ENCODE measurements around the gene SLC6A6.

SLC6A6 gene

DNA sequence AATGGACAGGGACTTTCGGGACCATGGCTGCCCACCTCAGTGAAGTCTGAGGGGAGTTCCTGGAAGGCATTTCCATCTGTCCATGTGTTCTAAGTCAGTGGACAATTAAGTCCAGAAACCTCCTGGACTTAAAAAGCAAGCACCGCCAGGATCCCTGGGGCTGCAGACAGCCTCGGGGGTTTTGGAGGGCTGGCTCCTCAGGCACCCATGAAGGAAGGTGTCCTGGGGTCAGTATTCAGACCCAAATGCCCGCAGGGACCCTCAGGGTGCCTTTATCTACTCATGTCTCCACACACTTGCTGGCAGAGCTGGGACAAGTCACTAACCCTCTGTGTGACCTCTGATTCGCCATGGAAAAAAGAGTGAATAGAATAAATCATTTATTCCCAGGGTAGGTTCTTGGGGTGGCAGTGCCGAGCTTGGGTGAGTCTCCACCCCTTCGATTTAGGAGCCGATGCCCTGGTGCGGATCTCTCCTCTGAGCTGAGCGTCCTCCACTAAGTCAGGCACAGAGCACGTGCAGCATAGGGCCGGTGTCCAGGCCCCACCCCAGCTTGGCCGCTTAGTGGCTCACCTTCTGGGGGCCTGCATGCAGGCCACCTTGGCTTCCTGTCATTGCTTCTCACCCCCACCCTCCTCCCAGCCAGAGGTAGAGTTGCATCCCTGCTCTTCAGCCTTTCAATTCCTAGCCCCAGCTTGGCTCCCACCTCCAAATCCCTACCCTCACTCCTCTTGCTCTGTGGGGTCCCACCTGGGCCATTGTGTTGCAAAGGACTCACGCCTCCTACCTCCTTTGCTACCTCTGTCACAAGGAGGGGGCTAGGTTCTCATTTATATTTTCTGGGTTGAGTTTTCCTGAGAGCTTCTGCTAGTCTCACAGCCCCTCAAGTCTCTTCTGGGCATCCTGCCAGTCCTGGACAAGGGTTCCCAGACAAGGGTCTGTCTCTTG, 19.9 kb downstream of the SLC6A6 start:
- no peak for DNase-seq

DNA sequence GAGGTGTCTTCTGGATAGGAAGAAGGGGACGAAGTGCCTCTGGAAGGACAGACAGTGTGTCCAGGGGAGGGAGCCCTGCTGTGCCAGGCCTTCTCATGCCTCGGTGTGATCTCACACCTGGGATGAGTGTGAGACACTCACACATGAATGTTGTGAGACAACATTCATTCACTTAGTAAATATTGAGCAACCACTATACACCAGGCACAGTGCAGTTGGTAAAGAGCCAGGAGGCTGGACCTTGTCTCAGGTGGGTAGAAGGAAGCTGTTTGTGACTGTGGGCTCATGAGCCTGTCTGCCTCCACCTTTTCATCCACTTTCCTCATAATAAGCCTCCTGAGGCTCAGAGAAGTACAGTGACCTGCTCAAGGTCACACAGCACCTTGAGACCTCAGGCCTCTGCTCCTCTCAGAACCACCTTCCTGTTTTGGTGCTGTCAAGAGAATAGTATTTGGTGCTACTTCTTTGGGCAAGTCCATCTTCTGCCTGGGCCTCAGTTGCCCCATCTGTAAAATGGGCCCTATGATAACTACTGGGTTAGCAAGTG, 20.9 kb downstream of the SLC6A6 start:
- DNase-seq: no peak

DNA sequence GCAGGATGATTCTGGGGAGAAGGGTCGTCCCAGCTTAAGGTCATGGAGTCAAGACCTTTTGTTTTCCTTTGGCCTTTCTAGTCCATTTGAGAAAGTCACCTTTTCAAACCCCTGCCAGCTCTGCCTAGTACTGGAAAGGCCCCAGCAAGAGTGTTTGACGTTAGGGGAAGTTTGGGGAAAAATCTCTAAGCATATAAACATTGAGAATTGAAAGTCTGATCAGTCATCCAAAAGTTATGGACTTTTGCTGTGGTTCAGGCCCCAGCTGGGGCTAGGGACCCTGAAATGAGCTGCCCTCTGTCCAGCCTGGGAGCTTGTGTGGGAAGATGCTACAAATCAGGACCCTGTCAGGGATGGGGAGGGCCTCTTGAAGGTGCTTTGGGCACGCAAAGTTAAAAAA, 21.6 kb downstream of the SLC6A6 start:
- DNase-seq: no peak

DNA sequence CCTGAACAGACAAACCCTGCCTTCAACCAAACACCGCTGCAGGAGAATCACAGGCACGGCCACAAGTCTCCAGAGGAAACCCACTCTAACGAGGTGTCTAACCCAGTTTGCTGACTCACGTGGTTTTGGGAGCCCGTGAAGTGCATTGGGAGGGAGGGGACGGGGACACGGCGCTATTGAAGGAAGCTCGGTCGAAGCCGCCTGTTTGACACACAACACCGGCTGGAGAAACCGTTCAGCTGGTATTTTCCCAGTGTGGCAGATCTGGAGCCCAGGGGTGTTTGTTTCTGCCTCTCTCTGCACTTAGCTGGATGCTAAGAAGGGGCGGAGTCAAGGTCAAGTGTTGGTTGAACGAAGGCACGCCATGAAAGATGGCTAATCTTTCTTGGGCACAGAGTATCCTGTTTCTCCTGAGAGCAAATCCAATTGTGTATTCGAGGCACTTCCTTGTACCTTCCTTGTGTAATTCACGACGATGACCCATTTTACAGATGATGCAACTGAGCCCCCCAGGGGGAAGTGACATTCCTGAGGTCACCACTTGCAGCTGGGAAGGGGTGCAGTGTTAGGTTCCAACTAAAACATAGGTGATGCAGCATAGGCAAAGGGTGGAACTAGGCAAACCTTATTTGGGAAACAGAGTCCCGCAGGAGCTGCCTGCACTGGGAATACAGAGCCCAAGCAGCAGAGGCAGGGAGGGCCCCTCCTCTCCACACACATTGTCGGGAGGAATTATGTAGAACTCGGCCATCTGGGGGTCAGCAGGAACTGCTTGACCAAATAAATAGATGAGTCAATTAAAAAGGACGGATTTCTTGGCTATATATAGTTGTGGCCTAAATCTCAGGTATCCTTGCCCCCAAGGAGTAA, 22.5 kb downstream of the SLC6A6 start:
- DNase-seq: peak; percentile 67 to 70

DNA sequence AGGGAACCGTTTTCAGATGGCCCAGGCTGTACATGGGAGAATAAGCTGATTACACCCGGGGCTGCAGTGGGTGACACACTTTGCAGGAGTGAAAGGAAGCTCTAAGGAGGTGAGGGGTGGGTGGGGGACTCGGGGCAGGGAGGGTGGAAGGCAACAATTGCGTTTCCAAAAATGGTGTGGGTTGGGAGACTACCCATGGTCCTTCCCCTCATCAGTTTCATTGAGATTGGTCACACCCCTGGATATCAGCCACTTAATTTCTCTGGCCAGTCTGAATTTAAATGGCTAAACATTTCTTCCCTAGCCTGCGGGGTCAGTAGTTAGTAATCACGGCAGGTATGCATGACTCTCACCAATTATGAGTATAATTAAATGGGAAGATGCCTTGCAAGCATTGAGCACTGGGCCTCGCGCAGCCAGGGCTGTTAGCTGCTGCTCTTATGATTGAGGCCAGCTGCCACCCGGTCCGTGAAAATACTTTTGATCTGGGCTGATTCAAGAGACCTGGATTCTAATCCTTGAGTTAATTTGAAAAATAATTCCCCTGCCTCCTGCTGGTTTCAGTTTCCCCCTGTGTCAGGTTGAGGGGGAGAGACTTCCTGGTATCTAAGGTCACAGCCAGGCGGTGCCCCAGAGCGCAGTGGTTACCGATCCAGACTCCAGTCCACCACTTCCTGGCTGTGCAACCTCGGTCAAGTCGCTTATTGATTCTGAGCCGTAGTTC, 23.3 kb downstream of the SLC6A6 start:
- peak; percentile 75 to 79 for DNase-seq

DNA sequence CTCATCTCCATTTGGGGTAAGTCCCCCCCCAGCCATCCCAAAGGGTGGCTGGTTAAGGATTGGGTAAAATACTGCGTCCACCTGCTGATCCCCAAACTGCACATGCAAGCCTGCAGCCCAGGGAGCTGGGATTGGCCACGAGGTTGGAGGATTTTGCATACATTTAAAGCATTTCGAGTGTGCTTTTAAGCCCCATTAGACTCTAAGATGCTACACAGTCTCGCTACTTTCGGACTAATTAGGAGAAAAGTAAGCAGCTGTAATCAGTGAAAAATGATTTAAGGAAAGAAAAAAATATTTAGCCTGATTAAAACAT, 23.9 kb downstream of the SLC6A6 start:
- no peak for DNase-seq

DNA sequence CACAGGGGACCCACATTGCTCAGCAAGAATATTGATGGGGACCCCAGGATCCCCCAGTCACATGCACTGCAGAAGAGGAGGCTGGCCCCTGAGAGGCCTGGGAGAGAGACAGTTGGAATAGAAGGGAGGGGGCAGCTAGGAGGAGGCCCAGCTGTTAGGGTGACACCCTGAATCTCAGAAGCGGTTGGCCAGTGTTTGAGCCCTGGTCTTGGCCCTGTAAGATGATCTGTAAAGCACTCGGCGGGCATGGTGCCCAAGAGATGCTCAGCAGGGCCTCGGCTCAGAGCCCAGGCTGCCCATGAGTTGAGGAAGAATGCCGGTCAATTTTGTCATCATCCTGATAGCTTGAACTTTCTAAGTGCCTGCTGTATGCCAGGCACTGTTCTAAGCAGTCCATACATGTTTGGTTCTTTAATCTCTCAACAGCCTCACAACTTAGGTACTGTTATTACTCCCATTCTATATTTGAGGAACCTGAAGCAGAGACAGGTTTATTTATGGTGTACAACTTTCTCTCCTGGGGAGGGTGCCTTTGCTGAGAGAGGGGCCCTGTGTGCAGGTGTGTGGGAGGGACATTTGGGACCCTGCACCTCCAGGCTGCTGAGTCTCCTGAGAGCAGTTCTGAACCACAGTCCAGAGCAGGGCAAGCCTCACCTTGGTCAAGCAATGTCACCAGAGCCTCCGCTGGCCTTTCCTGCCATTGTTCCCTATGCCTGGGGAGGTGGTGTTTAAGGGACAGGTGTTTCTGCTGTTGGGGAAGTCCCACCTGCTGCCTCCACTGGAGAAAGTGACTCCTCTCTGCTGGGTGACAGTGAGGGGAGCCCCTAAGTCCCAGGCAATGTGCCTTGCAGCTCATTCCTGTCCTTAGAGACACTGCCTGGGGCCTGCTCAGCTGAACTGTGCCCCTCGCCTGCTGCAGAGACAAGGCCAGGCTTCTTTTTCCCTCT, 26.0 kb downstream of the SLC6A6 start:
- no peak for DNase-seq

DNA sequence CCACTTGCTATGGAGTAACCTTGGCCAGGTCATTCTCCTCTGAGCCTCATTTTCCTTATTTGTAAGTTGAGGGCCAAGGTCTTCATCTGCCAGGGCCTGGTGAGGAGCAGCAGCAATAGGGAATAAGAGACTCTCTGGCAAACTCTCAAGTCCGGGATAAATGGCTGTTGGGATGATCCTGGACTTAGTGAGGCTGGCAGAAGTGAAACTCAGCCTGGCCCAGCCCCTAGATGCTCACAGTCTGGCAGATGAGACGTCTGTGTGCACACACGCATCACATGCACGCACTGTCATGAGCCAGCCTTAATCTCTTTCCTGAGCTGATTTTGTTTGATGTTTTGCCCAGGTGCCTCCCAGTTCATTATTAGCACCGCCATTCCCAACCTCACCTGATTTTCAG, 26.8 kb downstream of the SLC6A6 start:
- DNase-seq: peak; percentile 63 to 81

DNA sequence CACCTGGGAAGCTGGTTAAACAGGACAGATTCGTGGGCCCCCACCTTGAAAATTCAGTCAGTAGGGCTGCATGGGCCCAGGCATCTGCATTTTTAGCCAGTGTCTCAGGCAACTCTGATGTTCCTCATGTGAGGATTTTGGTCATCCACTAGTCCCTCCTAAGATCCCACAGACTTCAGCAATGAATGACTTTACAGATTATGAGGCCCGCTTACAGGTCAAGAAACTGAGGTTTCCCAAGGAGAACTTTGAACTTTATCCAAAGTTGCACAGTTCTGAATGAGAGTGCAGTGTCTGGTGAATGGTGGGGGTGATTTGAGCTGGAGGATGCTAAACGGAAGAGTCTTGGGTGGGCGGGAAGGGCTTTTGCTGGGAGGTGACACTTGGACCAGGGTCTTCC, 27.2 kb downstream of the SLC6A6 start:
- peak in 1 of 2 donors; percentile 39 for DNase-seq

DNA sequence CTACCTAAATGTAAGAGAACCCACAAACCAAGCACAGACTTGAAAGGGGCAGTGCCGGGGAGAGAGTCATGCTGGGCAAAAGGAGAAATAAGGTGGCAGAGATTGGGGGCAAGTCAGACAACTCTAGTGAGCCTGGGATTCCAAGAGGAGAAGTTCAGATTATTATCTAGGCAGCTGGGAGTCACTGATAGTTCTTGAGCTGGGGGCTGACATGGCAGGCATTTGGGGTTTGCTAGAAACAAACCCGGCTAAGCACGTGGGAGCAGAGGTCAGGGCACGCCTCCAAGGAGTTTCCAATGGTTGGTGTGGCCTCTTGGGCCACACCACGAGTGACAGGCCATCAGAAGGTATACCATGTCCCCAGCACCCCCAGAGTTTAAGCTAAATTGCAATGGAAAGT, 27.6 kb downstream of the SLC6A6 start:
- no peak for DNase-seq

DNA sequence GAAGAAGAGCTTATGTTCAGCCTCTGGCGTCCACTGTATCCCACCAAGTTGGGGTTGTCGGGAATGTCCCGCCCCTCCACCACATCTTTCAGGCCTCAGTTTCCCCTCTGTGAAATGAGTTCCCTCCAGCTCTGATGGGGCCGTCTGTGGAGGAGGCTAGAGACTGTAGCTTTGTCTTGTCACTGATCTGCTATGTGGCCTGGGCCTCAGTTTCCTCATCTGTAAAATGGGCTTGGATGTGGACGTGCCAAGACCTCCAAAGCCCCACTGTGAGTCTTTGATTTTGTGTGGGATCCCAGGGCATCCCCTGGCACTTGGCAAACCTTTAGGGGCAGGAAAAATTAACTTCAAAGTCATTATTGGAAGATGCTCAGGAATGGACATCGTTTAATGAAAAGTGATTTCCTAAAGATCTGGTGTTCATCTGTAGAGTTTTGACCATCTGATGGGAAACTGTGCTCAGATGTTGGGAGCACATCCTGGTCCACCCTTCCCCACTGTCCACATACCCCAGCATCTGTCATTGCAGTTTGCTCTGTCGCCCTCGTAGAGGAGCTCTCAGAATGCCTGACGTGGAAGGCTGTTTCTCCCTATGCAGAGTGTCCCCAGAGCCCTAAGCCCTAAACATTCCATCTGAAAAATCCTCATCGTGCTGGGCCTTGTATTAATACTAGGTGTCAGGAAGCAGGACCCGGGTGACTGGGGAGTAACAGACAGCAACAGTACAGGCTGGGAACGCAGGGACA, 28.5 kb downstream of the SLC6A6 start:
- no peak for DNase-seq

DNA sequence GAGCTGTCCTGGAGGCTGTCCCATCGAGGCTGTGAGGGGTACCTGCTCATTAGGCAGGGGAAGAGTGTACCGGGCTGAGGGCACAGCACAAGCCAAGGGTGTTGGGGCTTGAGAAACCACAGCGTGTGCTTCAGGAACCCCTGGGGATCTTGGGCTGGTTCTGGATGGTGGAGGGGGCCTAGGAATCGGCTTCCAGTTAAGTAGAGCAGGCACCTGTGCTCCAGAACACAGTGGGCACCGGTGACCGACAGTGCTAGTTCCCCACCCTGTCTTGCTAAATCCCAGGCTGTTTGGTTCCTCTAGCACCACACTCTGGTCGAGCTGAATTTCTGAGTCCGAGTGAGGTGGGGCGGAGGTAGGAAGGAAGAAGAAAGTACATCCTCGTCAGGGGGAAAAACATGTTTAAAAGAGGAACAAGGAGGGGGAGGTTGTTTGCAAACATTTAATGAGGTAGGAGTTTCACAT, 29.1 kb downstream of the SLC6A6 start:
- peak; percentile 75 to 83 for DNase-seq

DNA sequence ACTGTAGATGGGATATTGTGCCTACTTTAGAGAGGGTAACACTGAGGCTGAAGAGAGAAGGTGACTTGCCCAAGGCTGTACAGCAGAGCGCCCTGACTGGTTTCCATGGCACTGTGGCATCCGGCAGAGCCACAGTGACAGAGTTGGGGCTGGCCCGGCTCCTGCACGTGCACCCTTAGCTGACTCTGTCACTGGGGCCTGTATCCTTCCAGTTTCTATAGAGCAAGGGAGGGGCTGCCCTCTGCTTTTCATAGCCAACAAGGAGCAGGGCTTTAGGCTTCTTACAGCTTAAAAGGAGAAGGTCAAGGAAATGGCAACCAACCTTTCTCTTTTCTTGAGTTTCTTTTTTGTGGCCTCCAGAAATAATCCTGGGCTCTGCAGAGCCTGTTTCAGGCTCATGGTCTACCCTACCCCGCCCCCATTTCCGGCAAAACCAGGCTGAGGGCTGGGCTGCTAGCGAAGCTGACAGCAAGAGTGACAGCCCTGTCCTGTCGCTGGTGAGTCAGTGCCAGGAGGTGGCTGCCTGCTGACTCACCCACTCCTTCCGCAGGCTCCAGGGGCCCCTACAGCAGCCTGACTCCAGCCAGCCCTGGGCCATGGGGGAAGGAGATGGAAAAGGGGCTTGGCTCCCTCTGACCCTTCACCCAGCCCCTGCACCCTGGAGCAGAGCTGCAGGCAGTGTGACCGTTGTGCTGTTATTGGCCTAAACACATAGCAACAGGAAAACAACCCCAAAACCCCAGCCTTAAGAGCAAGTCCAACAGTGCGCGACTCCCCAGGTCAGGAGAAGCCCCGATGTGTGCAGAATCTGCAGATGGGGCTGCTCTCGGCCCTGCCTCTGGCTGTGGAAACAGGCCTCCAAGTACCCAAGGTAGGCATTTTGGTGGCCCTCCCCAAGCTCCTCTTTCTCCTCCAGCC, 29.8 kb downstream of the SLC6A6 start:
- DNase-seq: peak; percentile 96 to 99

DNA sequence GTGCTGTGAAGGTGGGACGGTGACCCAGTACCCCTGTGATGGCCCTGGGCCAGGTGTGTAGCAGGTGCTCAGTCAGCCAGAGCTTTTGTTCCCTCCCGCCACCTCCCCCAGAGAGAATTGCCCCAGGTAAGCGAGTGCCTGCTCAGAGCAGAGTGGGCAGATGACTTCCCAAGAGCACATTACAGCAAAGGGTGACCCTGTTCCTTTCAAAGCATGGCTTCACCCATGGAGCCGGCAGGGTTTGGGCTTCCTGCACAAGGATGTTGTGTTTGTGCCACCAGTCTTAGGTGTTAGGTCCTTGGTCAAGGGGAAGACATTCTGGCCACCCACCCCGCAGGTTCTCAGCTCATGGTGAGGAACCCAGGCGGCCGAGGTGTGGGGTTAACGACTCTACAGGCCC, 30.7 kb downstream of the SLC6A6 start:
- DNase-seq: no peak

DNA sequence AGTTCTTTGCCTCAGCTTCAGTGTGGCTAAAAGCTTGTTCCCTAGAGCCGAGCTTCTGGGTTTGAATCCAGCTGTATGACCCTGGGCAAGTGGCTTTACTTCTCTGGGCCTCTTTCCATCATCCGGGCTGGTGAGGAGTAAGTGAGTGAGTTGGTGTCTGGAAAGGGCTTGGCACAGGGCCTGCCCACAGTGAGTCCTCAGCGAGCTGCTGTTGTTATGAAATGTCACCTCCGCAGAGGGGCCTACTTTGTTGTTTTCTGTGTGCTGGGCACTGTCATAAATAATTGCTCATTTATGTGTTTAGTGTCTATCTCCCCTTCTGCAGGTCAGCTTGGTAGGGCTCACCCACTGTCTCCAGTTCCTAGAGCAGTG, 31.7 kb downstream of the SLC6A6 start:
- peak in 1 of 2 donors; percentile 79 for DNase-seq

DNA sequence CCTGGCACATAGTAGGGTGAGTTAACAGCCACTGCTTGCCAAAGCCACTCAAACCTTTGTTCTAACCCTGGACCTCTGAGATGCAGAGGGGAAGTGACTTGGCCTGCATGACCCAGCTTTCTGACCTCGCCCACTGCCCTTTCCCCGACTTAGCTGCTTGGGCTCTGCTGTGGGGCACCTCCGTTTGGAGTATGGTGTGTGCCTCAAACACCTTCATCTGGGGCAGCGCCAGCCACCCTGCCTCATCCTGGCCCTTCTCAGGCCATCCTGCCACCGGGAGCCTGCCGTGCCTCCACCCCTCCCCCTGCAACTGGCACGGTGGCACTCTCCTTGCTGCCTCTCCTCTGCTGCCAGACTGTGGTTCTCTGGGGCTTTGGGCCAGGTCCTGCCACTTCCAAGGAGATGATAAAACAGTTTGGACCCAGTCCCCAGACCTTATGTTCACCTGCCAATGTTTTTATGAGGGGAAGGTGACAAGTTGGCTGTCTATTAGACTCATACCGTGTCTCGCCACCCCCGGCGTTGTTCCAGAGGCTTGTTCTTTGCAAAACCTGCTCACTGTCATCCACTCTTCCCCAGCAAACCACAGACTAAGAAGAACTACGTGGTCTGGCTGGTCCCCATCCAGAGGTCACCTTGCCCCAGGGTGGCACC, 32.2 kb downstream of the SLC6A6 start:
- peak; percentile 74 to 85 for DNase-seq

DNA sequence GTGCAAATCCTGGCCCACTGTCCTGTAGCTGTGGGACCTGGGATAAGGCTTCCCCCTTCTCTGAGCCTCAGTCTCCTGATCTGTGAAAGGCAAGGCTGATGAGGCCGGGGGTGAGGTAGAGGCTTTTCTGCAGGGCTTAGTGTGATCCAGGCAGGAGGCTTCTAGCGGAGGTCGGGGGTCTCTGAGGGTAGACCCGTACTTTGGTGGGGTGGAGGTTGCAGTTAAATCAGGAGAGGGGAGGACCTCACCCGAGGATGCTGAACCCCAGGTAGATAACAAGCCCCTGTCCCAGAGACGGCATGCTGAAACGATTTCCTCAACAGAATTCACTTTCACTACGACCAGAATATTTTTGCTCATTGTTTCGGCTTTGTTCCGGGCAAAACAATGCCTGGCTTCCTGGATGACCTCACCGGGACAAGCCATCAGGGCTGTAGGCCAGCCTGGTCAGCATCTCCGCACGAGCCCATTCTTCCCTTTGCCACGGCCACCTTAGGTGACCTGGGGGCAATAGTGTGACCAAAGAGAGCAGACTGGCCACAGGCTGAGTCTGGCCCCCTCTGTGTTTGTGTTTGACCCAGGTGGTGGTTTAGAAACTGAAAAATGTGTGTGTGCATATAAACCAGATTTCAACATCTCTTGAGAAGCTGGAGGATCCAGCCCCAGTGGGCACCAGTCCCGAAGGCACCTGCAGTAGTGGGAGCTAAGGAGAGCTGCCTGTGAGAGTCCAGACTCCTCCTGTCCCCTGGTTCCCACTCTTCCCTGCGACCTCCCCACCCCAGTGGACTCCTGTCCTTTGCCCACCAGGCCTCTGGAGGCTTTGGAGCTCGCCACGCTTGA, 33.0 kb downstream of the SLC6A6 start:
- no peak for DNase-seq

DNA sequence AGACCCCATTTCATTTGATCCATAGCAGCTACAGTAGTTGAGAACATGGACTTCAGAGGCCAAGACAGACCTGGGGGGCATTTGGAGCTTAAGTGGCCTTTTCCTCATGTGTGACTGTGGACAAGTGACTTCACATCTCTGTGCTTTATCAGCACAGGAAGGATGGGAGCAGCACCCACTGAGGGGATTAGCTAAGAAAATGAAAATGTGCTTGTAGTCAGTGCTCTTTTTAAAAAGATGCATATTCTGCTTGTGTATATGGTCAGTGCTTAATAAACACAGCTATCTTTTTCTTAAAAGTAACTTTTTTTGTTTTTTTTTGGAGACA, 34.5 kb downstream of the SLC6A6 start:
- DNase-seq: no peak

All from inflammatory macrophage (primary cell).